Hematopoietic multipotent progenitor cell treated with erythropoietin and hydrocortisone succinate and interleukin-3 and kit ligand, for 8 days (in vitro differentiated cells): ENCODE results near the gene SCN3A.

ENCODE experiments used
- DNase-seq: peaks from one replicate; pipeline ENCODE4 v3.0.0-alpha.2; 2015

Gene SCN3A

DNA sequence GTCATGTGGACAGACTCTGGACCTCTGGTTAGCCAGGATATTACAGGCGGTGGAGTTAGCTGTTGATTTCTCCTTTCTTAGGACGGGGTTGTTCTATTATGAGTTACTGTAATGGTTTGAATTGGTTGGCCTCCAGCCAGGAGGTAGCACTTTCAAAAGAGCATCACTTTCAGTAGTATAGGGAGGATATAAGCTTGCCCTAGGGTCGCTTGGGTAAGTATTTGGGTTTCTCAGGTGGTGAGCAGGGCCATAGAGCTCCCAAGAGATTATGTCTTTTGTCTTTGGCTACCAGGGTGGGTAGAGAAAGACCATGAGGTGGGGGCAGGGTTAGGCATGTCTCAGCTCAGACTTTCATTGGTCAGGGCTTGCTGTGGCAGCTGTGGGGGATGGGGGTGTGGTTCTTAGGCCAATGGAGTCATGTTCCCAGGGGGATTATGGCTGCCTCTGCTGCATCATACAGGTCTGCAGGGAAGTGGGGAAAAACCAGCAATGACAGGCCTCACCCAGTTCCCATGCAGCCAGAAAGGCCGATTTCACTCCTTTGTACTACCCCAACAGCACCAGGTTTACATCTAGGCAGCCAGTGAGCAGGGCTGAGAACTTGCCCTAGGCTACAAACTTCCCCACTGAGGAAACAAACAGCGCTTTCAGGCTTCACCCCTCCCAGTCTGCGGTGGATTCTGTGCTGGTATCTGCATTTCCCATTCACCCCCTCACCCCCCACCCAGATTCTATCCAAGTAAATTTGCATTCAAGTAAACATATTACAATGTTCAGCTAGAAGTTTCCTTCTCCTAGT, 159.1 kb downstream of the SCN3A start:
- no peak for DNase-seq
